MCF 10A (cell line): ENCODE data around the gene CFAP68. TPM values are rescaled to one million over a fixed set of nuclear protein-coding genes. Genes with fewer than 3 reads are reported as not detected.

Experiments used
- BruUV-seq: library from RNA; stranded (reverse); fragments of 400-500 nt; replicated peaks from 2 replicates; lab custom pipeline; 2021; lab: Mats Ljungman, UMichigan
- CTCF ChIA-PET: fragments of 300-600 bp; sonication (Branson Sonifier 250); formaldehyde crosslinking; extraction: SDS; loops from one replicate; lab custom pipeline; 2021; ENCODE audit warnings: antibody characterized with exemption, inconsistent platforms; lab: Yijun Ruan, JAX
- POLR2A ChIA-PET: fragments of 300-600, 350-650 bp; sonication (Branson Sonifier 250); formaldehyde crosslinking; extraction: SDS; loops from one replicate; lab custom pipeline; 2020; ENCODE audit warnings: antibody characterized with exemption, inconsistent platforms; lab: Yijun Ruan, JAX
- DNase-seq: peaks from one replicate; pipeline ENCODE4 v3.0.0-alpha.2; 2018; ENCODE audit not compliant: unreplicated experiment
- H3K27ac Mint-ChIP-seq: one replicate; pipeline ENCODE4 v1.8.0; 2022; ENCODE audit warnings: mild to moderate bottlenecking, low read depth, mixed read lengths; ENCODE audit not compliant: unreplicated experiment
- H3K27me3 Mint-ChIP-seq: one replicate; pipeline ENCODE4 v1.8.0; 2022; ENCODE audit warnings: mixed read lengths; ENCODE audit not compliant: insufficient read depth, unreplicated experiment
- H3K36me3 Mint-ChIP-seq: one replicate; pipeline ENCODE4 v1.8.0; 2022; ENCODE audit warnings: mild to moderate bottlenecking, moderate library complexity, mixed read lengths; ENCODE audit not compliant: insufficient read depth, unreplicated experiment
- H3K4me1 Mint-ChIP-seq: one replicate; pipeline ENCODE4 v1.8.0; 2022; ENCODE audit warnings: mixed read lengths; ENCODE audit not compliant: insufficient read depth, unreplicated experiment
- H3K4me3 Mint-ChIP-seq: one replicate; pipeline ENCODE4 v1.8.0; 2022; ENCODE audit warnings: mild to moderate bottlenecking, moderate library complexity, mixed read lengths; ENCODE audit not compliant: unreplicated experiment
- H3K9me3 Mint-ChIP-seq: one replicate; pipeline ENCODE4 v1.8.0; 2022; ENCODE audit warnings: mixed read lengths; ENCODE audit not compliant: unreplicated experiment
- CTCF ChIP-seq: fragments of 200-600 bp; IDR thresholded peaks from one replicate; pipeline ENCODE4 v1.8.0; 2022; ENCODE audit warnings: antibody characterized with exemption, mild to moderate bottlenecking; ENCODE audit not compliant: unreplicated experiment
- intact Hi-C: fragments of 100-400 bp; cut with micrococcal nuclease; formaldehyde crosslinking; loops from 2 replicates; pipeline ENCODE4 v1.14.1; 2022
- total RNA-seq: library from RNA; stranded (reverse); gene quantifications from 2 replicates; pipeline ENCODE4 v1.2.3, GENCODE V29; 2022

CFAP68 gene
- total RNA-seq, 1 experiment from 2014 or later: 33.6 TPM

GRCh38 chr11:111933872-111934271, 54.5 kb downstream of the CFAP68 start:
- no peak for DNase-seq
- no peak overlapping the region for H3K4me3 Mint-ChIP-seq
- no TSS peak for BruUV-seq
- intact Hi-C loops: no loop called here
- no peaks in the 10 kb centered on the region for H3K27me3 Mint-ChIP-seq
- no peaks in the 10 kb centered on the region for H3K9me3 Mint-ChIP-seq
- no peak for TF ChIP-seq CTCF
- no peaks in the 10 kb centered on the region for H3K36me3 Mint-ChIP-seq
- ChIA-PET CTCF (interaction anchor here (0.5 to 21.3 kb wide), 10 partner anchors 9 to 340 kb away, joined by 3 to 564 read pairs (median 4); partner anchors contain the start of gene CFAP68), POLR2A (interaction anchor here (0.9 to 21.8 kb wide), 5 partner anchors 10 to 63 kb away, joined by 3 to 513 read pairs (median 28); no protein-coding TSS in a partner anchor)
- peaks cover 34% of the 10 kb centered on the region for H3K4me1 Mint-ChIP-seq
- no peak overlapping the region for H3K27ac Mint-ChIP-seq

GRCh38 chr11:111934306-111934705, 55.0 kb downstream of the CFAP68 start:
- no peak for TF ChIP-seq CTCF
- Mint-ChIP-seq H3K27ac (no peak overlapping the region), H3K27me3 (no peaks in the 10 kb centered on the region), H3K4me3 (no peak overlapping the region), H3K4me1 (peaks cover 39% of the 10 kb centered on the region), H3K9me3 (no peaks in the 10 kb centered on the region), H3K36me3 (no peaks in the 10 kb centered on the region)
- DNase-seq: no peak
- POLR2A ChIA-PET: interaction anchor here (0.9 to 21.8 kb wide), 6 partner anchors 9 to 64 kb away, joined by 3 to 513 read pairs (median 19); partner anchors contain the start of genes CRYAB and HSPB2
- intact Hi-C loops: no loop called here
- CTCF ChIA-PET: interaction anchor here (0.7 to 21.3 kb wide), 8 partner anchors 9 to 63 kb away, joined by 3 to 564 read pairs (median 4); partner anchors contain the start of gene CFAP68
- no TSS peak for BruUV-seq

Other genes with a start within 250 kb of the CFAP68 start
- 27.3 and 35.7 TPM in 2 replicates for gene PPP2R1B, start 113.2 kb upstream of the CFAP68 start, total RNA-seq
- gene ALG9, start 8.0 kb upstream of the CFAP68 start, total RNA-seq: 28.8 and 31.2 TPM in 2 replicates
- gene FDXACB1, start 376 bp upstream of the CFAP68 start, total RNA-seq: 0.79 and 1.0 TPM in 2 replicates
- gene CRYAB, start 32.2 kb downstream of the CFAP68 start, total RNA-seq: 1.2 and 2.5 TPM in 2 replicates
- 0.23 TPM in 1 of 2 replicates, not detected in the other for gene HSPB2, start 33.2 kb downstream of the CFAP68 start, total RNA-seq
- 1.3 and 2.0 TPM in 2 replicates for gene C11orf52, start 39.4 kb downstream of the CFAP68 start, total RNA-seq
- gene DIXDC1, start 57.8 kb downstream of the CFAP68 start, total RNA-seq: 21.0 and 47.3 TPM in 2 replicates
- 43.3 and 46.7 TPM in 2 replicates for gene DLAT, start 145.9 kb downstream of the CFAP68 start, total RNA-seq
- gene PIH1D2, start 194.5 kb downstream of the CFAP68 start, total RNA-seq: 2.0 and 2.1 TPM in 2 replicates
- 25.1 and 27.5 TPM in 2 replicates for gene NKAPD1, start 194.8 kb downstream of the CFAP68 start, total RNA-seq
- 58.1 and 70.8 TPM in 2 replicates for gene TIMM8B, start 207.2 kb downstream of the CFAP68 start, total RNA-seq
- 119 and 124 TPM in 2 replicates for gene SDHD, start 207.3 kb downstream of the CFAP68 start, total RNA-seq